ENCODE measurements around the gene PLEKHA6.

PLEKHA6 gene

GRCh38 chr1:204259782-204260181 is 99.9 kb downstream of the PLEKHA6 start:
- Histone ChIP-seq H3K9me3 (ENCODE audit: low read length) (no peaks in the 10 kb centered on the region), H3K36me3 (ENCODE audit: insufficient read depth, low read length) (peaks cover 51% of the 10 kb centered on the region), H3K4me3 (ENCODE audit: low read length) (no peak overlapping the region), H2AFZ (ENCODE audit: low read depth, low read length) (no peak overlapping the region), H3K4me1 (ENCODE audit: insufficient read depth, low read length) (peaks cover 44% of the 10 kb centered on the region), H3K27me3 (ENCODE audit: insufficient read depth, low read length) (no peaks in the 10 kb centered on the region)

- Histone ChIP-seq H3K9me3 (ENCODE audit: low read length) (no peaks in the 10 kb centered on the region), H2AFZ (ENCODE audit: low read depth, low read length) (no peak overlapping the region), H3K27me3 (ENCODE audit: insufficient read depth, low read length) (no peaks in the 10 kb centered on the region), H3K36me3 (ENCODE audit: insufficient read depth, low read length) (peaks cover 51% of the 10 kb centered on the region), H3K4me1 (ENCODE audit: insufficient read depth, low read length) (peaks cover 48% of the 10 kb centered on the region), H3K4me3 (ENCODE audit: low read length) (no peak overlapping the region)
Measured at GRCh38 chr1:204259196-204259595, 100.5 kb downstream of the PLEKHA6 start.

GRCh38 chr1:204258213-204259115 is 101.3 kb downstream of the PLEKHA6 start:
- Histone ChIP-seq H3K9me3 (ENCODE audit: low read length) (no peaks in the 10 kb centered on the region), H3K27me3 (ENCODE audit: insufficient read depth, low read length) (no peaks in the 10 kb centered on the region), H3K4me3 (ENCODE audit: low read length) (no peak overlapping the region), H3K4me1 (ENCODE audit: insufficient read depth, low read length) (peaks cover 45% of the 10 kb centered on the region), H2AFZ (ENCODE audit: low read depth, low read length) (no peak overlapping the region), H3K36me3 (ENCODE audit: insufficient read depth, low read length) (peaks cover 53% of the 10 kb centered on the region)

- Histone ChIP-seq H2AFZ (ENCODE audit: low read depth, low read length) (no peak overlapping the region), H3K4me1 (ENCODE audit: insufficient read depth, low read length) (peaks cover 35% of the 10 kb centered on the region), H3K4me3 (ENCODE audit: low read length) (no peak overlapping the region), H3K27me3 (ENCODE audit: insufficient read depth, low read length) (no peaks in the 10 kb centered on the region), H3K36me3 (ENCODE audit: insufficient read depth, low read length) (peaks cover 53% of the 10 kb centered on the region), H3K9me3 (ENCODE audit: low read length) (no peaks in the 10 kb centered on the region)
Measured at GRCh38 chr1:204257446-204257845, 102.3 kb downstream of the PLEKHA6 start.

- Histone ChIP-seq H3K4me3 (ENCODE audit: low read length) (no peak overlapping the region), H3K36me3 (ENCODE audit: insufficient read depth, low read length) (peaks cover 47% of the 10 kb centered on the region), H2AFZ (ENCODE audit: low read depth, low read length) (no peak overlapping the region), H3K27me3 (ENCODE audit: insufficient read depth, low read length) (no peaks in the 10 kb centered on the region), H3K4me1 (ENCODE audit: insufficient read depth, low read length) (peaks cover 33% of the 10 kb centered on the region), H3K9me3 (ENCODE audit: low read length) (no peaks in the 10 kb centered on the region)
Measured at GRCh38 chr1:204256531-204256930, 103.2 kb downstream of the PLEKHA6 start.

- Histone ChIP-seq H3K9me3 (ENCODE audit: low read length) (no peaks in the 10 kb centered on the region), H3K4me3 (ENCODE audit: low read length) (no peak overlapping the region), H2AFZ (ENCODE audit: low read depth, low read length) (no peak overlapping the region), H3K27me3 (ENCODE audit: insufficient read depth, low read length) (no peaks in the 10 kb centered on the region), H3K36me3 (ENCODE audit: insufficient read depth, low read length) (peaks cover 44% of the 10 kb centered on the region), H3K4me1 (ENCODE audit: insufficient read depth, low read length) (peaks cover 33% of the 10 kb centered on the region)
Measured at GRCh38 chr1:204255966-204256365, 103.8 kb downstream of the PLEKHA6 start.

- Histone ChIP-seq H3K36me3 (ENCODE audit: insufficient read depth, low read length) (peaks cover 37% of the 10 kb centered on the region), H3K4me3 (ENCODE audit: low read length) (no peak overlapping the region), H3K4me1 (ENCODE audit: insufficient read depth, low read length) (peaks cover 33% of the 10 kb centered on the region), H3K27me3 (ENCODE audit: insufficient read depth, low read length) (no peaks in the 10 kb centered on the region), H2AFZ (ENCODE audit: low read depth, low read length) (no peak overlapping the region), H3K9me3 (ENCODE audit: low read length) (no peaks in the 10 kb centered on the region)
Measured at GRCh38 chr1:204255225-204255624, 104.5 kb downstream of the PLEKHA6 start.

- H3K36me3 ChIP-seq (ENCODE audit: insufficient read depth, low read length) = peaks cover 26% of the 10 kb centered on the region
Measured at GRCh38 chr1:204254031-204254661, 105.6 kb downstream of the PLEKHA6 start.

GRCh38 chr1:204251926-204252689 is 107.6 kb downstream of the PLEKHA6 start:
- Histone ChIP-seq H3K4me1 (ENCODE audit: insufficient read depth, low read length) (peaks cover 32% of the 10 kb centered on the region), H3K27me3 (ENCODE audit: insufficient read depth, low read length) (no peaks in the 10 kb centered on the region), H3K4me3 (ENCODE audit: low read length) (no peak overlapping the region), H3K9me3 (ENCODE audit: low read length) (no peaks in the 10 kb centered on the region), H2AFZ (ENCODE audit: low read depth, low read length) (no peak overlapping the region), H3K36me3 (ENCODE audit: insufficient read depth, low read length) (peaks cover 36% of the 10 kb centered on the region)

More at GRCh38 chr1:204254031-204254661, 105.6 kb downstream of the PLEKHA6 start:
- Histone ChIP-seq H3K27me3 (ENCODE audit: insufficient read depth, low read length) (no peaks in the 10 kb centered on the region), H3K9me3 (ENCODE audit: low read length) (no peaks in the 10 kb centered on the region), H2AFZ (ENCODE audit: low read depth, low read length) (no peak overlapping the region), H3K4me3 (ENCODE audit: low read length) (no peak overlapping the region), H3K4me1 (ENCODE audit: insufficient read depth, low read length) (peaks cover 33% of the 10 kb centered on the region)

- no peak overlapping the region for H3K4me3 ChIP-seq (ENCODE audit: low read length)
- no peaks in the 10 kb centered on the region for H3K9me3 ChIP-seq (ENCODE audit: low read length)
- peaks cover 31% of the 10 kb centered on the region for H3K36me3 ChIP-seq (ENCODE audit: insufficient read depth, low read length)
Measured at GRCh38 chr1:204251286-204251685, 108.4 kb downstream of the PLEKHA6 start.

GRCh38 chr1:204250428-204251030 is 109.2 kb downstream of the PLEKHA6 start:
- H3K4me1 ChIP-seq (ENCODE audit: insufficient read depth, low read length) = peaks cover 17% of the 10 kb centered on the region
- no peak overlapping the region for H2AFZ ChIP-seq (ENCODE audit: low read depth, low read length)
- no peaks in the 10 kb centered on the region for H3K27me3 ChIP-seq (ENCODE audit: insufficient read depth, low read length)
- H3K36me3 ChIP-seq (ENCODE audit: insufficient read depth, low read length) = peaks cover 38% of the 10 kb centered on the region
- no peaks in the 10 kb centered on the region for H3K9me3 ChIP-seq (ENCODE audit: low read length)
- no peak overlapping the region for H3K4me3 ChIP-seq (ENCODE audit: low read length)

More at GRCh38 chr1:204251286-204251685, 108.4 kb downstream of the PLEKHA6 start:
- H2AFZ ChIP-seq (ENCODE audit: low read depth, low read length) = no peak overlapping the region
- peaks cover 24% of the 10 kb centered on the region for H3K4me1 ChIP-seq (ENCODE audit: insufficient read depth, low read length)
- H3K27me3 ChIP-seq (ENCODE audit: insufficient read depth, low read length) = no peaks in the 10 kb centered on the region

GRCh38 chr1:204249736-204250427 is 109.8 kb downstream of the PLEKHA6 start:
- no peaks in the 10 kb centered on the region for H3K27me3 ChIP-seq (ENCODE audit: insufficient read depth, low read length)
- no peak overlapping the region for H2AFZ ChIP-seq (ENCODE audit: low read depth, low read length)
- peaks cover 10% of the 10 kb centered on the region for H3K4me1 ChIP-seq (ENCODE audit: insufficient read depth, low read length)
- no peak overlapping the region for H3K4me3 ChIP-seq (ENCODE audit: low read length)
- H3K36me3 ChIP-seq (ENCODE audit: insufficient read depth, low read length) = peaks cover 45% of the 10 kb centered on the region
- no peaks in the 10 kb centered on the region for H3K9me3 ChIP-seq (ENCODE audit: low read length)

Measured in neuron (in vitro differentiated cells).